H9 (cell line): ENCODE measurements around the gene ACOT13. TPM values are rescaled to one million over a fixed set of nuclear protein-coding genes. Genes with fewer than 3 reads are reported as not detected.

ENCODE experiments used
- DNase-seq: peaks from one replicate; pipeline ENCODE4 v3.0.0-alpha.2; 2017
- H2AFZ ChIP-seq: one replicate; pipeline ENCODE4 v1.6.1; 2013; ENCODE audit warnings: mild to moderate bottlenecking, low read length, control low read depth, moderate library complexity
- H2AK5ac ChIP-seq: 2 replicates; pipeline ENCODE4 v1.6.1; 2013; ENCODE audit warnings: low read length, control low read depth, mixed read lengths; ENCODE audit not compliant: insufficient read length
- H2BK120ac ChIP-seq: one replicate; pipeline ENCODE4 v1.6.1; 2013; ENCODE audit warnings: low read depth, mild to moderate bottlenecking, low read length, control low read depth, inconsistent platforms; ENCODE audit not compliant: poor library complexity, severe bottlenecking
- H2BK12ac ChIP-seq: 2 replicates; pipeline ENCODE4 v1.6.1; 2013; ENCODE audit warnings: low read length, control low read depth, mixed read lengths, low read depth; ENCODE audit not compliant: insufficient read length
- H2BK15ac ChIP-seq: 2 replicates; pipeline ENCODE4 v1.6.1; 2013; ENCODE audit warnings: low read depth, low read length, control low read depth
- H2BK20ac ChIP-seq: one replicate; pipeline ENCODE4 v1.6.1; 2013; ENCODE audit warnings: low read depth, mild to moderate bottlenecking, low read length, control low read depth, inconsistent platforms; ENCODE audit not compliant: poor library complexity, severe bottlenecking
- H2BK5ac ChIP-seq: 2 replicates; pipeline ENCODE4 v1.6.1; 2013; ENCODE audit warnings: low read length, control low read depth, mixed read lengths; ENCODE audit not compliant: insufficient read length
- H3K14ac ChIP-seq: 2 replicates; pipeline ENCODE4 v1.6.1; 2013; ENCODE audit warnings: low read length, control low read depth; ENCODE audit not compliant: insufficient read depth
- H3K18ac ChIP-seq: 2 replicates; pipeline ENCODE4 v1.6.1; 2013; ENCODE audit warnings: low read depth, mild to moderate bottlenecking, mixed read lengths, low read length, control low read depth; ENCODE audit not compliant: insufficient read length
- H3K23ac ChIP-seq: 2 replicates; pipeline ENCODE4 v1.6.1; 2013; ENCODE audit warnings: low read length, control low read depth, mixed read lengths, low read depth; ENCODE audit not compliant: insufficient read length
- H3K23me2 ChIP-seq: 2 replicates; pipeline ENCODE4 v1.6.1; 2013; ENCODE audit warnings: low read depth, mild to moderate bottlenecking, mixed read lengths, low read length, control low read depth; ENCODE audit not compliant: insufficient read length, poor library complexity, severe bottlenecking
- H3K27ac ChIP-seq: 2 replicates; pipeline ENCODE4 v1.5.1; 2013; ENCODE audit warnings: low read length, control low read depth, mixed read lengths, low read depth; ENCODE audit not compliant: insufficient read length
- H3K27me3 ChIP-seq: 2 replicates; pipeline ENCODE4 v1.6.1; 2013; ENCODE audit warnings: low read length, control low read depth, inconsistent platforms; ENCODE audit not compliant: insufficient read depth
- H3K4ac ChIP-seq: 2 replicates; pipeline ENCODE4 v1.6.1; 2013; ENCODE audit warnings: low read depth, mild to moderate bottlenecking, control low read depth, inconsistent platforms, low read length, moderate library complexity
- H3K4me1 ChIP-seq: 2 replicates; pipeline ENCODE4 v1.6.1; 2013; ENCODE audit warnings: low read length, control low read depth, inconsistent platforms; ENCODE audit not compliant: insufficient read depth
- H3K4me2 ChIP-seq: 2 replicates; pipeline ENCODE4 v1.6.1; 2013; ENCODE audit warnings: low read length, control low read depth, mixed read lengths; ENCODE audit not compliant: insufficient read length, insufficient read depth
- H3K56ac ChIP-seq: 2 replicates; pipeline ENCODE4 v1.6.1; 2013; ENCODE audit warnings: low read depth, mild to moderate bottlenecking, mixed read lengths, low read length, control low read depth; ENCODE audit not compliant: insufficient read length
- H3K79me1 ChIP-seq: 2 replicates; pipeline ENCODE4 v1.6.1; 2013; ENCODE audit warnings: low read depth, mild to moderate bottlenecking, moderate library complexity, low read length, control low read depth, inconsistent platforms; ENCODE audit not compliant: insufficient read depth, poor library complexity, severe bottlenecking
- H3K79me2 ChIP-seq: 2 replicates; pipeline ENCODE4 v1.6.1; 2013; ENCODE audit warnings: low read length, control low read depth, inconsistent platforms; ENCODE audit not compliant: insufficient read depth
- H3K9ac ChIP-seq: 2 replicates; pipeline ENCODE4 v1.6.1; 2013; ENCODE audit warnings: low read length, control low read depth, mixed read lengths; ENCODE audit not compliant: insufficient read length; ENCODE audit errors: extremely low read depth
- H3K9me3 ChIP-seq: one replicate; pipeline ENCODE4 v1.6.1; 2013; ENCODE audit warnings: low read depth, low read length, inconsistent platforms; ENCODE audit not compliant: control insufficient read depth
- H3T11ph ChIP-seq: one replicate; pipeline ENCODE4 v1.6.1; 2013; ENCODE audit warnings: mild to moderate bottlenecking, low read length, control low read depth, inconsistent platforms
- H4K20me1 ChIP-seq: one replicate; pipeline ENCODE4 v1.6.1; 2013; ENCODE audit not compliant: control insufficient read depth, insufficient read length, insufficient read depth
- H4K5ac ChIP-seq: 2 replicates; pipeline ENCODE4 v1.6.1; 2013; ENCODE audit warnings: low read depth, mild to moderate bottlenecking, mixed read lengths, low read length, control low read depth; ENCODE audit not compliant: insufficient read length
- H4K8ac ChIP-seq: replicated peaks from 2 replicates; pipeline ENCODE4 v1.6.1; 2013; ENCODE audit warnings: low read length, control low read depth, mixed read lengths, low read depth; ENCODE audit not compliant: insufficient read length
- H4K91ac ChIP-seq: 2 replicates; pipeline ENCODE4 v1.6.1; 2013; ENCODE audit warnings: low read depth, mild to moderate bottlenecking, moderate library complexity, mixed read lengths, low read length, control low read depth; ENCODE audit not compliant: insufficient read length
- H3K27ac Mint-ChIP-seq, 3 experiments: 2 replicates in 2 of 3; 3 replicates in 1 of 3; pipeline ENCODE4 v1.8.0; 2020 to 2021; ENCODE audit warnings: mixed read lengths in 3 of 3, mild to moderate bottlenecking in 1 of 3, moderate library complexity in 1 of 3
- H3K27me3 Mint-ChIP-seq: 2 replicates; pipeline ENCODE4 v1.8.0; 2021; ENCODE audit warnings: low read depth, mild to moderate bottlenecking, moderate library complexity, mixed read lengths
- H3K36me3 Mint-ChIP-seq, 3 experiments: 2 replicates in 2 of 3; 3 replicates in 1 of 3; pipeline ENCODE4 v1.8.0; 2020 to 2021; ENCODE audit warnings: low read depth in 3 of 3, mixed read lengths in 3 of 3; ENCODE audit not compliant: insufficient read depth in 1 of 3
- H3K4me1 Mint-ChIP-seq, 2 experiments: 2 replicates each; pipeline ENCODE4 v1.8.0; 2020; ENCODE audit warnings: mixed read lengths in 2 of 2
- H3K4me3 Mint-ChIP-seq, 2 experiments: 2 replicates in 1 of 2; 3 replicates in 1 of 2; pipeline ENCODE4 v1.8.0; 2020 to 2021; ENCODE audit warnings: mild to moderate bottlenecking in 2 of 2, mixed read lengths in 2 of 2, moderate library complexity in 1 of 2
- H3K9me3 Mint-ChIP-seq, 2 experiments: 2 replicates in 1 of 2; 3 replicates in 1 of 2; pipeline ENCODE4 v1.8.0; 2020; ENCODE audit warnings: mild to moderate bottlenecking in 2 of 2, mixed read lengths in 2 of 2, moderate library complexity in 1 of 2
- total RNA-seq: library from RNA; stranded (reverse); gene quantifications from 2 replicates; pipeline ENCODE4 v1.2.1, GENCODE V29; 2021
- TF ChIP-seq, protein P1 (sequence below): fragments of 200-600 bp; sonication (generic); conservative IDR thresholded peaks from 3 replicates; pipeline ENCODE4 v1.8.0; 2021; ENCODE audit warnings: antibody characterized with exemption, mild to moderate bottlenecking

The ACOT13 gene
- total RNA-seq, 1 experiment from 2014 or later: 38.0 TPM

DNA sequence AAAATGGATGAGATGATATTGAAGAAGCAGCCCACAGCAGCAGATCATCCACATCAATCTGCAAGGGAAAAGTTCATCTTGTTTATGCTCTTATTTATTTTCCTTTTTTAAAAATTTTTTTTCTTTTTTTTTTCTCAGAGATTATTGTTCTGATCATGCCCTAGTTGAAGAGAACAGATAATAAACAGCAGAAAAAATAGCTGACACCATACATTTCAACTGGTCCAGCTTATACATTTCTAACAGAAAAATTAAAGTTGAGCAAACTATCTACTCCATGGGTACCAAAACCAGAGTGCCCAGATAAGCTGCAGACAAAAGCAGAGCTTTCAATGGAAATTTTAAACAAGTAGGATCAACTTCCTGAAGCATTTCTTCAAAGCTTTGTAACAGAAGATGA lies 30.2 kb upstream of the ACOT13 start:
- no peak overlapping the region for H3T11ph ChIP-seq
- H3K9me3 Mint-ChIP-seq: peaks cover 4 to 10% of the 10 kb centered on the region in 2 experiments; a peak in 3 of 5 replicates
- H3K79me1 ChIP-seq: no peaks in the 10 kb centered on the region

More for the DNA sequence above, 30.2 kb upstream of the ACOT13 start:
- Histone ChIP-seq H2AFZ (no peak overlapping the region), H4K91ac (no peak overlapping the region), H4K5ac (no peak overlapping the region), H3K4me1 (no peaks in the 10 kb centered on the region), H2BK20ac (no peak overlapping the region), H3K9ac (no peak overlapping the region), H3K23me2 (no peaks in the 10 kb centered on the region), H2BK12ac (no peak overlapping the region), H3K18ac (no peak overlapping the region), H4K20me1 (no peaks in the 10 kb centered on the region), H3K14ac (no peak overlapping the region), H3K79me2 (no peaks in the 10 kb centered on the region), H3K27ac (no peak overlapping the region), H2BK5ac (no peak overlapping the region), H3K23ac (no peak overlapping the region), H2BK15ac (no peak overlapping the region), H3K4ac (no peak overlapping the region), H3K27me3 (no peaks in the 10 kb centered on the region), H2AK5ac (no peak overlapping the region), H3K4me2 (no peak overlapping the region), H3K9me3 (no peaks in the 10 kb centered on the region), H2BK120ac (no peak overlapping the region), H3K56ac (no peak overlapping the region), H4K8ac (no peak overlapping the region)
- Mint-ChIP-seq H3K36me3 (no peaks in the 10 kb centered on the region; a peak in 3 of 7 replicates), H3K27ac (no peak overlapping the region), H3K4me1 (peaks cover 3 to 8% of the 10 kb centered on the region in 2 experiments; a peak in 3 of 4 replicates), H3K4me3 (no peak overlapping the region), H3K27me3 (no peaks in the 10 kb centered on the region; the same call in 1 of the 2 replicates)
- DNase-seq: no peak
- TF ChIP-seq, protein P1, sequence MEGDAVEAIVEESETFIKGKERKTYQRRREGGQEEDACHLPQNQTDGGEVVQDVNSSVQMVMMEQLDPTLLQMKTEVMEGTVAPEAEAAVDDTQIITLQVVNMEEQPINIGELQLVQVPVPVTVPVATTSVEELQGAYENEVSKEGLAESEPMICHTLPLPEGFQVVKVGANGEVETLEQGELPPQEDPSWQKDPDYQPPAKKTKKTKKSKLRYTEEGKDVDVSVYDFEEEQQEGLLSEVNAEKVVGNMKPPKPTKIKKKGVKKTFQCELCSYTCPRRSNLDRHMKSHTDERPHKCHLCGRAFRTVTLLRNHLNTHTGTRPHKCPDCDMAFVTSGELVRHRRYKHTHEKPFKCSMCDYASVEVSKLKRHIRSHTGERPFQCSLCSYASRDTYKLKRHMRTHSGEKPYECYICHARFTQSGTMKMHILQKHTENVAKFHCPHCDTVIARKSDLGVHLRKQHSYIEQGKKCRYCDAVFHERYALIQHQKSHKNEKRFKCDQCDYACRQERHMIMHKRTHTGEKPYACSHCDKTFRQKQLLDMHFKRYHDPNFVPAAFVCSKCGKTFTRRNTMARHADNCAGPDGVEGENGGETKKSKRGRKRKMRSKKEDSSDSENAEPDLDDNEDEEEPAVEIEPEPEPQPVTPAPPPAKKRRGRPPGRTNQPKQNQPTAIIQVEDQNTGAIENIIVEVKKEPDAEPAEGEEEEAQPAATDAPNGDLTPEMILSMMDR: no peak
